Keratinocyte (primary cell): ENCODE measurements around the gene PURA. TPM values are rescaled to one million over a fixed set of nuclear protein-coding genes. Genes with fewer than 3 reads are reported as not detected.

Experiments
- DNase-seq: peaks from one replicate; pipeline ENCODE4 v3.0.0-alpha.2; 2011; ENCODE audit warnings: low read depth, missing footprints, low spot score
- FAIRE-seq: peaks from 2 replicates; lab custom pipeline; 2011; peaks lifted over from hg19 to GRCh38; lab: Jason Lieb, UNC
- H2AFZ ChIP-seq: 2 replicates; pipeline ENCODE4 v1.6.0; 2012; ENCODE audit warnings: low read length, control low read depth, inconsistent platforms; ENCODE audit not compliant: control insufficient read depth
- H3K27ac ChIP-seq: 2 replicates; pipeline ENCODE4 v1.5.1; 2011; ENCODE audit warnings: low read length; ENCODE audit not compliant: control insufficient read depth, insufficient read depth
- H3K27me3 ChIP-seq: 3 replicates; pipeline ENCODE4 v1.6.0; 2011; ENCODE audit warnings: low read length; ENCODE audit not compliant: control insufficient read depth, insufficient read depth; ENCODE audit errors: extremely low read depth
- H3K36me3 ChIP-seq, 2 experiments: 2 replicates in 1 of 2; 3 replicates in 1 of 2; pipeline ENCODE4 v1.5.1; 2011; ENCODE audit warnings: low read length in 2 of 2, mild to moderate bottlenecking in 1 of 2; ENCODE audit not compliant: control insufficient read depth in 2 of 2, insufficient read depth in 2 of 2; ENCODE audit errors: extremely low read depth in 1 of 2
- H3K4me1 ChIP-seq: 3 replicates; pipeline ENCODE4 v1.5.1; 2011; ENCODE audit warnings: low read length; ENCODE audit not compliant: control insufficient read depth, insufficient read depth; ENCODE audit errors: extremely low read depth
- H3K4me2 ChIP-seq: 3 replicates; pipeline ENCODE4 v1.6.0; 2011; ENCODE audit warnings: low read depth, low read length; ENCODE audit not compliant: control insufficient read depth, insufficient read depth; ENCODE audit errors: extremely low read depth
- H3K4me3 ChIP-seq, 3 experiments: fragments of 200-600 bp in 1 of 3; sonication (generic) in 1 of 3; 2 replicates in 2 of 3; 3 replicates in 1 of 3; pipeline ENCODE4 v1.5.1; 2011 to 2016; ENCODE audit warnings: low read length in 3 of 3, mild to moderate bottlenecking in 3 of 3, control low read depth in 2 of 3, inconsistent platforms in 1 of 3, low read depth in 1 of 3, mixed read lengths in 1 of 3, mixed run types in 1 of 3, moderate library complexity in 1 of 3; ENCODE audit not compliant: control insufficient read depth in 2 of 3, insufficient read depth in 2 of 3; ENCODE audit errors: extremely low read depth in 1 of 3
- H3K79me2 ChIP-seq: 2 replicates; pipeline ENCODE4 v1.6.0; 2012; ENCODE audit warnings: low read length; ENCODE audit not compliant: control insufficient read depth, insufficient read depth
- H3K9ac ChIP-seq: 3 replicates; pipeline ENCODE4 v1.6.0; 2011; ENCODE audit warnings: low read length; ENCODE audit not compliant: control insufficient read depth, insufficient read depth; ENCODE audit errors: extremely low read depth
- H3K9me1 ChIP-seq: 3 replicates; pipeline ENCODE4 v1.6.0; 2011; ENCODE audit warnings: low read length; ENCODE audit not compliant: control insufficient read depth, insufficient read depth; ENCODE audit errors: extremely low read depth
- H3K9me3 ChIP-seq: 2 replicates; pipeline ENCODE4 v1.5.1; 2012; ENCODE audit warnings: low read depth, low read length; ENCODE audit not compliant: control insufficient read depth
- H4K20me1 ChIP-seq: 3 replicates; pipeline ENCODE4 v1.6.0; 2011; ENCODE audit warnings: low read length; ENCODE audit not compliant: control insufficient read depth, insufficient read depth; ENCODE audit errors: extremely low read depth
- EZH2 ChIP-seq: IDR thresholded peaks from one replicate; pipeline ENCODE4 v1.6.1; 2012; ENCODE audit warnings: inconsistent platforms, mild to moderate bottlenecking, low read length, moderate library complexity
- dilution Hi-C: fragments of 300-500 bp; cut with MboI; formaldehyde crosslinking; loops from one replicate; pipeline ENCODE4 v1.7.0; 2020; ENCODE audit warnings: low sequenced_read_pairs; ENCODE audit not compliant: extremely low pct_ligation_motif_present
- polyA plus RNA-seq, 5 experiments: library from polyadenylated mRNA; depleted of rRNA in 3 of 5; stranded (reverse) in 3 of 5; stranded (forward) in 1 of 5; unstranded in 1 of 5; fragments of >200 nt; gene quantifications; 1 replicate in 1 of 5; 2 replicates in 3 of 5; 3 replicates in 1 of 5; pipeline versions ENCODE4 v1.2.1 to v1.2.3, GENCODE V29; 2011 to 2012; ENCODE audit warnings: missing spikeins in 2 of 5, low read depth in 1 of 5, low replicate concordance in 1 of 5
- TF ChIP-seq, protein P1 (sequence below), 3 experiments: IDR thresholded peaks in 1 of 3; conservative IDR thresholded peaks in 1 of 3; optimal IDR thresholded peaks in 1 of 3; 2 replicates in 2 of 3; 3 replicates in 1 of 3; pipeline versions ENCODE3 to v1.5.1; 2011; ENCODE audit warnings: low read length in 3 of 3, mild to moderate bottlenecking in 3 of 3, moderate library complexity in 2 of 3, control low read depth in 1 of 3, inconsistent platforms in 1 of 3; ENCODE audit not compliant: insufficient read depth in 2 of 3; ENCODE audit errors: extremely low read depth in 1 of 3

PURA gene
- polyA plus RNA-seq, 1 donor (not counting 4 experiments of a cell fraction or from before 2014, with no cell fraction given): 4.1 TPM

DNA sequence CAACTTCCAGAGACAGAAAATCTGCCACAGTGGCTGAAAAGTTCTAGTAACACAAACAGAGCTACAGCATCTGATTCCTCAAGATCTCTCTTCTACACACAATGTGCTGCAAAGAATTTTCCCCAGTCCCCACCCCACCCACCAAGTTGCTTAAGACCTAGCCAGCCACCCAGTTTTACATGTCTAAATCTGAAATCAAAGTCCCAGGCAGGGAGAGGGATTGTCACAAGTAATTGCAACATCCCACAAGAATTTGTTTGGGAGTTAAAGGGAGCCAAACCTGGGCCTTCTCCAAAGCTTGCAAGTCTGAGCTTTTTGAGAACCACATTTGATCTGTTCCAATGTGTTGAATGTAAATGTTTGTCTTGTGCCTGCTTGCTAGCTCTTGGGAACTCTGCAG lies 27.3 kb downstream of the PURA start:
- no peak overlapping the region for H2AFZ ChIP-seq
- H3K9me3 ChIP-seq: no peaks in the 10 kb centered on the region
- H3K9me1 ChIP-seq: no peaks in the 10 kb centered on the region
- no peaks in the 10 kb centered on the region for H3K36me3 ChIP-seq
- peaks cover 7% of the 10 kb centered on the region for H3K4me1 ChIP-seq
- no peak overlapping the region for H3K9ac ChIP-seq
- no peak for DNase-seq
- no peak overlapping the region for H3K27ac ChIP-seq
- H3K4me3 ChIP-seq: no peak overlapping the region
- TF ChIP-seq, protein P1, sequence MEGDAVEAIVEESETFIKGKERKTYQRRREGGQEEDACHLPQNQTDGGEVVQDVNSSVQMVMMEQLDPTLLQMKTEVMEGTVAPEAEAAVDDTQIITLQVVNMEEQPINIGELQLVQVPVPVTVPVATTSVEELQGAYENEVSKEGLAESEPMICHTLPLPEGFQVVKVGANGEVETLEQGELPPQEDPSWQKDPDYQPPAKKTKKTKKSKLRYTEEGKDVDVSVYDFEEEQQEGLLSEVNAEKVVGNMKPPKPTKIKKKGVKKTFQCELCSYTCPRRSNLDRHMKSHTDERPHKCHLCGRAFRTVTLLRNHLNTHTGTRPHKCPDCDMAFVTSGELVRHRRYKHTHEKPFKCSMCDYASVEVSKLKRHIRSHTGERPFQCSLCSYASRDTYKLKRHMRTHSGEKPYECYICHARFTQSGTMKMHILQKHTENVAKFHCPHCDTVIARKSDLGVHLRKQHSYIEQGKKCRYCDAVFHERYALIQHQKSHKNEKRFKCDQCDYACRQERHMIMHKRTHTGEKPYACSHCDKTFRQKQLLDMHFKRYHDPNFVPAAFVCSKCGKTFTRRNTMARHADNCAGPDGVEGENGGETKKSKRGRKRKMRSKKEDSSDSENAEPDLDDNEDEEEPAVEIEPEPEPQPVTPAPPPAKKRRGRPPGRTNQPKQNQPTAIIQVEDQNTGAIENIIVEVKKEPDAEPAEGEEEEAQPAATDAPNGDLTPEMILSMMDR (optimal IDR thresholded peaks at IDR 0.05 in 1 of 3, IDR thresholded peaks at IDR 0.05 in 1 of 3, conservative IDR thresholded peaks at IDR 0.05 in 1 of 3; ENCODE audit: extremely low read depth in 1 of 3, insufficient read depth in 2 of 3, low read length in 3 of 3): no peak
- TF ChIP-seq EZH2: no peak
- H4K20me1 ChIP-seq: peaks cover 7% of the 10 kb centered on the region
- H3K4me2 ChIP-seq: no peak overlapping the region
- no peak for FAIRE-seq
- no peaks in the 10 kb centered on the region for H3K27me3 ChIP-seq
- dilution Hi-C loops: no loop called here
- H3K79me2 ChIP-seq: no peaks in the 10 kb centered on the region

DNA sequence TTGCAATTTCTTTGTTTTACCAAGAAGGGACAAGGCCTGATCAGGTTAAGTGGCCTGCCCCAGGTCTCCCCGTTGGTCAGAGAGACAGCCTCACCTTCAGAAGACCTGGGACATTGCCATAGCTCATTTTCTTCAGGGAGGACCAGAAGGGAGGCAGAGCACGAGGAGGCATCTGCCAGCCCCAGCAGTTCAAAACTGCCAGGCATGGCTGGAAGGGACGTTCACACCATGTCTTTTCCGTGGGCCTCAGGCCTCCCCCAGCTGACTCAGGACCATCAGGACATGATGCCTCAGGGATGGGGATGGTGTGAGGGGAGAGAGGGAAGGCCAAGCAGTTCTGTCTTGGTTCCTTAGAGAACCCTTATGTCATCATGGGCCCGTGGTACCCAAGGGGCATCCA lies 28.3 kb downstream of the PURA start:
- no peaks in the 10 kb centered on the region for H3K9me1 ChIP-seq
- DNase-seq: no peak
- no peak overlapping the region for H3K27ac ChIP-seq
- H2AFZ ChIP-seq: no peak overlapping the region
- H3K36me3 ChIP-seq: no peaks in the 10 kb centered on the region
- H3K9me3 ChIP-seq: no peaks in the 10 kb centered on the region
- H3K9ac ChIP-seq: no peak overlapping the region
- dilution Hi-C loops: no loop called here
- H3K27me3 ChIP-seq: no peaks in the 10 kb centered on the region
- peaks cover 7% of the 10 kb centered on the region for H4K20me1 ChIP-seq
- H3K4me1 ChIP-seq: peaks cover 11% of the 10 kb centered on the region
- no peak for FAIRE-seq
- no peak for TF ChIP-seq EZH2
- TF ChIP-seq, protein P1 (optimal IDR thresholded peaks at IDR 0.05 in 1 of 3, IDR thresholded peaks at IDR 0.05 in 1 of 3, conservative IDR thresholded peaks at IDR 0.05 in 1 of 3; ENCODE audit: extremely low read depth in 1 of 3, insufficient read depth in 2 of 3, low read length in 3 of 3): no peak
- H3K4me2 ChIP-seq: no peak overlapping the region
- no peak overlapping the region for H3K4me3 ChIP-seq
- no peaks in the 10 kb centered on the region for H3K79me2 ChIP-seq
